Ramos (cell line): ENCODE results near the gene CEBPB.

Source experiments
- in situ Hi-C: fragments of 300-500 bp; cut with MboI; formaldehyde crosslinking; loops from one replicate; pipeline ENCODE4 v1.14.3; 2022; ENCODE audit warnings: low sequenced_read_pairs; ENCODE audit not compliant: unreplicated experiment

Gene CEBPB

GRCh38 chr20:50165684-50166554 lies 24.7 kb upstream of the CEBPB start:
- in situ Hi-C loops = loop anchor here (10.0 kb wide), 1 partner anchor 81 kb away; no protein-coding TSS in a partner anchor

DNA sequence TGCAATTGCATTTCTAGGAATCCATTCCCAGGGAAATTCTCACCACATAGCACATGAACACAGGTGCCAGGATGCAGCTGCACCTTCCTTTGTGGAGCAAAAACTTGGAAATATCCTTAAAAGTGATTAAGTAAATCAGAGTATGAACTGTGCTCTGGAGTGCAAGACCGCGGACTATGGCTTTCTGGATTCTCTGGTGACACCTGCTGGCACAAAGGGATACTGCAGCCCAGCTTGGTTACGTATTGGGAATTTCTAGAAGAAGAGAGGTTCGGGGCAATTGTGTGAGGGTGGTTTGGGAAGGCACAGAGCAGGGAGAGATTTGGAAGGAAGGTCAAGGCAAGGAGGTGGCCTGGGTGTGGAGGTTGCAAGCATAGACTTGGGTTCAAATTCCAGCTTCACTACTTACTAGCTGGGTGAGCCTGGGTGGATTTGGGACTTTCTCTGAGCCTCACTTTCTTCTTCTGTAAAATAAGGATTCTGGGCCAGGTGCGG lies 21.3 kb upstream of the CEBPB start:
- in situ Hi-C loops = loop anchor here (10.0 kb wide), 1 partner anchor 85 kb away; no protein-coding TSS in a partner anchor

DNA sequence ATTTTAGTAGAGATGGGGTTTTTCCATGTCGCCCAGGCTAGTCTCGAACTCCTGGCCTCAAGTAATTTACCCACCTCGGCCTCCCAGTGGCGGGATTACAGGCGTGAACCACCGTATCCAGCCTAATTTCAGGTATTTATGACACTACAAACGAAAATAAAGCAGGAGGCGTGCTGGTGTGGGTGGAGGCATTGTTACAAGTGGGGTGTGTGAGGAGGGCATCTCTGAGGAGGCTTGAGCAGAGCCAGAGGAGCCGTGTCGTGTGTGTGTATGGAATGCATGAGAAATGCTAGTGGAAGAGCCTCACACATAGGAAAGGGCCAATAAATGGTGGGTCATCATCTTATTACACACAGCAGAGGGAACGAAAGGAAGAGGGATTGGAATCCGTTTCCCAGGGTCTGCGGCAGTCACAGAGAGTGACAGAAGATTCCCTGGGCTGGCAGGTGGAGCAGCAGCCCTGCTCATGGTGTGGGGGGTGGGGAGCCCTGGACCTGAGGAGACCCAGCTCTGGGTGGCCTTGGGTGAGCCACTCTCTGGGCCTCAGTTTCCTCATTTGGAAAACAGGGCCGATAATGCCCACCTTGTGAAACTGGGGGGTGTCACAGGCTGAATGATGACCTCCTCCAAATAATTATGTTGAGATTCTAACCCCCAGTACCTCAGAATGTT lies 19.9 kb upstream of the CEBPB start:
- in situ Hi-C loops = no loop called here

DNA sequence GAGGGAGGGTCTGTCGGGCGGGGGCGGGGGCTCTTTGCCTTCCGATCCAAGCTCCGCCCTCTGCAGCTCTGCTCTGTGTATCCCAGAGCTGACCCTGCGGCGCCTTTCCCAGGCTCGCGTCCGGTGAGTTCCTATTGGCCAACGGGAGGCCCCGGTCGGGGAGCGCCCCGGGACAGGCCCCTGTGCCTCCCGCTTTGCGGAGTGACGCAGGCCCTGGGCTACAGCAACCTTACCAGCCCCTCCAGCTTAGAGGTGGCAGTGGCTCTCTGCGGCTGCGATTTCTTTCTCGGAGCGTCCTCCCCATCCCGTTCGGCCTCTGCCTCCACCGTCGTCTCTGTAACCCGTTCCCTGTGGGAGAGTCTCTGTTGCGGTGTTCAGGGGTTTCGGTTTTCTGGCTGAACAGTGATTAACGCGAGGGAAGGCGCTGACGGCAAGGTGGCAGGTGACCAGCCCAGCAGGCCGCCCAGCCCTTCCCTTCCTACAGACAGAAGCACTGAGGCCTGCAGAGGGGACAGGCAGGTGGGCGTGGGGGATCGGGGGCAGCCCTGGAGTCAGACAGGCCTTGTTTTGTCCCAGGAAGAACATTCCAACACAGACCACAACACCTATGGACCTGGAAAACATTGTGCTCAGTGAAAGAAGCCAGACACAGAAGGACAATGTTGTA lies 18.1 kb upstream of the CEBPB start:
- in situ Hi-C loops = no loop called here

DNA sequence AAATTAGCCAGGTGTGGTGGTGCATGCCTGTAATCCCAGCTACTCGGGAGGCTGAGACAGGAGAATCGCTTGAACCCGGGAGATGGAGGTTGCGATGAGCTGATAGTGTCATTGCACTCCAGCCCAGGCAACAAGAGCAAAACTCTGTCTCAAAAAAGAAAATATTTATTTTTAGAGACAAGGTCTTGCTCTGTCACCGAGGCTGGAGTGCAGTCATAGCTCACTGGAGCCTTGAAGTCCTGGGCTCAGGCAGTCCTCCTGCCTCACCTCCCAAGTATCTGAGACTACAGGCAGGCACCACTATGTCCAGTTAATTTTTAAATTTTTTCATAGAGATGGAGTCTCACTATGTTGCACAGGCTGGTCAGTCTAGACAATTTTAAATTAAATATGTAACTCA lies 16.2 kb upstream of the CEBPB start:
- in situ Hi-C loops = no loop called here

- in situ Hi-C loops = loop anchor here (5.0 kb wide), 1 partner anchor 209 kb away; no protein-coding TSS in a partner anchor
These were observed 14.4 kb upstream of the CEBPB start for GRCh38 chr20:50175938-50176933.

- in situ Hi-C loops = loop anchor here (5.0 kb wide), 1 partner anchor 211 kb away; no protein-coding TSS in a partner anchor
These were observed 12.0 kb upstream of the CEBPB start for GRCh38 chr20:50178672-50179071.

GRCh38 chr20:50181344-50181743 lies 9.3 kb upstream of the CEBPB start:
- in situ Hi-C loops = no loop called here

DNA sequence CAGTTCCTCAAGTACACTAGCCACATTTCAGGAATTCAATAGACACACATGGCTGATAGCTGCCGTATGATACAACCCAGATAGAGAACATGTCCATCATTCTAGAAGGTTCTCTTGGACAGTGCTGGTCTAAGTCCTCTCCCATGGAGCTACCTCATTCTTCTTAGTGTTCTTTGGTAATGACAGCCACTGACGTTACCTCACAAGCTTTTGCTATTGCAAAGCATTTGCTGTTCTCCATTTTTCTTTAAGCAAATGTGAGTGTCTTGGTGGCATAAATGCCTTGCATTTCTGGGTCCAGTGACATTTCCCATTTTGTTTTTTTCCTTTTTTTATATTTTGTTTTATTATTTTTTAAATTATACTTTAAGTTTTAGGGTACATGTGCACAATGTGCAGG lies 8.3 kb upstream of the CEBPB start:
- in situ Hi-C loops = no loop called here

DNA sequence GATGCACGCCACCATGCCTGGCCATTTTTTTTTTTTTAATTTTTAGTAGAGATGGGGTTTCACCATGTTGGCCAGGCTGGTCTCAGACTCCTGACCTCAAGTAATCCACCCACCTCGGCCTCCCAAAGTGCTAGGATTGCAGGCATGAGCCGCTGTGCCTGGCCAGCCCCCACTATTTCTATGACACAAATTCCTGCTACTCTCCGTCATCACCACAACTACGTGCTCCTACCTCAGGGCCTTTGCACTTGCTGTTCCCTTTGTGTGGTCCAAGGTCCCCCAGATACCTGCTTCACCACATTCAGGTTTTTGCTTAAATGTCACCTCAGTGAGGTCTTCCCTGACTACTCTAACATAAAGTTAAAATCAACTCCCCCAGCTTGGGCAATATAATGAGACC lies 5.2 kb upstream of the CEBPB start:
- in situ Hi-C loops = loop anchor here (5.0 kb wide), 2 partner anchors 277 to 392 kb away; no protein-coding TSS in a partner anchor

DNA sequence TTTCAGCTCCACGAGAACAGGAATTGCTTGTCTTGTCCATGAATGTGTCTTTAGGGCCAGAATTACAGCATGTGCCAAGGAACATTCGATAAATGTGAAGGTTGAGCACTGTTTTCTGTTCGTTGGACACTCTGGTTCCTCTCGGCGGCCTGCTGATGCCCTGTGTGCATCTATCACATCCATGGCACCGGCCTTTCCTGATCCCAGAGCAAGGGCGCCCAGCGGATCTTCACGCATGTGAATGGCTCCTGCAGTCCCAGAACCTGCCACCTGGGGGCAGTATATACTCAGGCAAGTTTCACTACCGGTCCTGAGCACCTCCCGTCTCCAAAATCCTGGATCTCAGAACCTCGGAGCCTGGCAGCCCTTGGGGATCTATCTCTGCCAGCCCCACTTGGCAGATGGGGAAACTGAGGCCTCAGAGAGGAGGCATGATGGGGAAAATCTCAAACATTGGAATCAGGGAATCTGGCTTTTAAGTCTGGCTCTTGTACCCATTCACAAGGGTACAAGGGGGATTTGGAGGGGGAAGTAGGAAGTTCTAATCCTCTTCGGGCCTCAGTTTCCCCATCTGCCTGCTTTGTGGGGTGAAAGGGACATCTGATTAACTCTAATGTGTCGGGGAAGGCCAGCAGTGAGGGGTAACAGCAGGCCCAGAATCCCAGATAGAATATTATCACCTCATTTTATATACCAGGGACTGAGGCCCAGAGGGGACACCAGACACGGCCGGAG lies 4.3 kb upstream of the CEBPB start:
- in situ Hi-C loops = loop anchor here (5.0 kb wide), 2 partner anchors 276 to 391 kb away; no protein-coding TSS in a partner anchor

DNA sequence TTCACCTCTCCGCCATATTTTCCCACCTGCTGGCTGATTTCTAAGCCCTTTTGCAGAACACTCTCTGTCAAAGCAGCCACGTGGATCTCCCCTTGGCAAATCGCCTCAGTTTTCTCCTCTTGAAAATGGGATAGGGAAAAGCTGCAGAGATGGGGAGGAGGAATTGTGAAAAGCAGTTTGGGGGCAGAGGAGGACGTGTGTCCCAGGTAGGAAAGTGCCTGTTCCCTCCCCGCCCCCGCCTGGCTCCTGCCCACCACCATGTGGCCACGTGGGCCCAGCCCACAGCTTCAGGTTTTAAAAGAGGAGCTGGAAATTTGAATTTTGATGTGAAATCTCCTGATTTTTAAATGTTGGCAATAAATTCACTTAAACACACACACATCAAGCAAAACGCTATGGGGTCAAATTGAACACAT lies 3.6 kb upstream of the CEBPB start:
- in situ Hi-C loops = loop anchor here (5.0 kb wide), 2 partner anchors 275 to 390 kb away; no protein-coding TSS in a partner anchor

- in situ Hi-C loops = loop anchor here (5.0 kb wide), 2 partner anchors 275 to 390 kb away; no protein-coding TSS in a partner anchor
These were observed 3.1 kb upstream of the CEBPB start for GRCh38 chr20:50187403-50188051.

GRCh38 chr20:50188287-50188688 lies 2.3 kb upstream of the CEBPB start:
- in situ Hi-C loops = loop anchor here (5.0 kb wide), 2 partner anchors 274 to 389 kb away; no protein-coding TSS in a partner anchor

DNA sequence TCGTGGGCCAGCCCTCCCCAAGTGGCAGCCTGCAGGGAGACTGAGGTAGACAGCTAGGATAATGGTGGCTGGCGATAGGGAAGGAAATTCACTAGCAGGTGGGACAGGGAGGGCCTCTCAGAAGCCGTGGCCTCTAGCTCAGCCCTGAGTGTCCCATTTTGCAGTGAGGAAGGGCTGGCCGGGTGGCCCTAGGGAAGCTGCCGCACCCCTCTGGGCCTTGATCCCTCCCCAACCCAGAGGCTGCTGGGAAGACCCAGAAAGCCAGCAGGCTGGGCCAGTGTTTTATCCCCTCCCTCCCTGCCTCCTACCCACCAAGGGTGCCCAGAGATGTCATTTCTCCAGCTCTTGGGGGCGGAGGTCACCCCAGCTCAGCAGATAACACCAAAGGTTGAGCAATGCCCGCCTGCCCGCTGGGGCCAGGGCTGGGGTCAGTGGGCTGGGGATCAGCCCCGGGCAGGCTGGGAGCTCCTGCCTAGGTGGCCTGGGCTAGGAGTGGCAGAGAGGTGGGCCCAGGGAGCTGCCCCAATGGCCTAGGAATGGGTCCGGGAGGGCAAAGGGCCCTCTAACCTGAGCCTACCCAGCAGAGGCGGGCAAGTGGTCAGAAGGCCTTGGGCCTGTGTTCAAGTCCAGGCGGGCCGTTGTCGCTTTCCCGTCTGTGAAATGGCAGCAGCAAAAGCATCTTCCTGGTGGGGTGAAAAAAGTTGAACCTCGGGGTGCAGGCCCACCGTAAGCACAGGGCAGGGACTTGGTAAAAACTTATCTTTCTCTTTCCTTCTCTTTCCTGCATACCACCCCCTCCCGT lies 1.6 kb upstream of the CEBPB start:
- in situ Hi-C loops = loop anchor here (5.0 kb wide), 2 partner anchors 273 to 388 kb away; no protein-coding TSS in a partner anchor

DNA sequence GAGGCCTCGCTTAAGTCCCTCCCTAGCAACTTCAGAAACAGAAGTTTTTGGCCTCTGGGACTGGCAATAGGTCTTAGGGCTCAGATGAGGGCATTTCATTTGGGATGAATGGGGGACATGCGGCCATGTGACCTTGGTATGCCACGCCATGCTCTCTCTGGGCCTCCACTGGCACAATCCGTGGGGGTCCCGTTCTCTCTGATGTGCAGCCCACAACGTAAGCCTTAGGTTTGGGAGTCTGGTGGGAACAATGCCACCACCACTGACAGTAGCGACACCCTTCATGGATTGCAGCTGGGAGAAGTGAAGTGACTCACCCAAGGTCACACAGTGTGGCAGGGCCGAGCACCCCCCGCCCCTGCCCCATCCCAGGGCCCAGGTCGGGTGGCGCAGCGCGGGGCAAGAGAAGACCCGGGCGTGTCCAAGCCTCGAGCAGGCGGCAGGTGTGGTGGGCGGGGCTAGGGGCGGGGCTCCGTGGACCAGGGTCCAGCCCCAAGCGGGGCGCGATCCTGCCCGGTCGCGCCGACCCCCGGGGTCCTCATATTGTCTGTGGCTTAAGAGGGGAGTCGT lies 864 bp upstream of the CEBPB start:
- in situ Hi-C loops = loop anchor here (5.0 kb wide), 2 partner anchors 273 to 388 kb away; no protein-coding TSS in a partner anchor
